B cell (primary cell): Measurements from ENCODE around the gene YIPF5.

ENCODE experiments used
- CTCF ChIP-seq: fragments of 200-600 bp; IDR thresholded peaks from one replicate; pipeline ENCODE4 v1.8.0; 2022; ENCODE audit warnings: antibody characterized with exemption, mild to moderate bottlenecking
- EZH2 ChIP-seq: IDR thresholded peaks from 2 replicates; pipeline ENCODE4 v1.6.1; 2012; ENCODE audit warnings: borderline replicate concordance, low read depth, mild to moderate bottlenecking, moderate library complexity, low read length; ENCODE audit not compliant: insufficient read depth, poor library complexity, severe bottlenecking

GRCh38 chr5:144142139-144142823 lies 28.2 kb downstream of the YIPF5 start:
- TF ChIP-seq CTCF (peak; percentile 67), EZH2 (no peak)
